GM03348 (cell line): ENCODE results near the gene SYNDIG1L.

Experiments used
- DNase-seq: peaks from one replicate; pipeline ENCODE4 v3.0.0; 2012; ENCODE audit warnings: low spot score

The SYNDIG1L gene

GRCh38 chr14:74358176-74358829 lies 67.7 kb downstream of the SYNDIG1L start:
- no peak for DNase-seq

- no peak for DNase-seq
Observed at GRCh38 chr14:74357585-74357984, 68.4 kb downstream of the SYNDIG1L start.

GRCh38 chr14:74356892-74357575 lies 69.0 kb downstream of the SYNDIG1L start:
- no peak for DNase-seq
